Motor neuron (in vitro differentiated cells): ENCODE measurements around the gene ETS1. TPM values are rescaled to one million over a fixed set of nuclear protein-coding genes. Genes with fewer than 3 reads are reported as not detected.

Experiments used
- ATAC-seq, 8 experiments: fragments of 200-7000 bp; cut with Tn5 transposase; replicated peaks in 6 of 8; 2 replicates each; pipeline ENCODE4 v1.8.0; 2021; ENCODE audit warnings: mild to moderate bottlenecking in 8 of 8, moderate library complexity in 8 of 8
- H3K27ac ChIP-seq, 2 donors: fragments of 250-450 bp; sonication (Bioruptor Pico); 2 replicates each; pipeline ENCODE4 v1.9.0; 2021; ENCODE audit warnings: antibody characterized with exemption in 2 of 2, mild to moderate bottlenecking in 2 of 2, moderate library complexity in 1 of 2
- H3K4me1 ChIP-seq, 2 donors: fragments of 250-450 bp; sonication (Bioruptor Pico); replicated peaks in 1 of 2; 2 replicates each; pipeline ENCODE4 v1.6.1; 2021; ENCODE audit warnings: antibody characterized with exemption in 2 of 2, mild to moderate bottlenecking in 2 of 2, moderate library complexity in 1 of 2
- H3K4me3 ChIP-seq, 5 donors: fragments of 250-450 bp; sonication (Bioruptor Pico); 2 replicates each; pipeline ENCODE4 v1.9.0; 2021; ENCODE audit warnings: antibody characterized with exemption in 5 of 5, mild to moderate bottlenecking in 5 of 5, moderate library complexity in 4 of 5
- WGBS, 10 experiments: fragments of 450-650 bp; shearing (Covaris generic); methylation state at CpG; one replicate each; pipeline ENCODE4 v1.0.0; 2022; 5-methylcytosine and 5-hydroxymethylcytosine counted together
- in situ Hi-C, 9 experiments: fragments of 400-800 bp; cut with MboI; loops; one replicate each; pipeline ENCODE4 v1.15.0; 2021; ENCODE audit warnings: low sequenced_read_pairs in 9 of 9, low pct_unique_long_range_greater_than_20kb in 2 of 9; ENCODE audit not compliant: unreplicated experiment in 9 of 9
- total RNA-seq, 8 experiments: library from RNA; unstranded; fragments of 300-600 nt; gene quantifications; 2 replicates each; pipeline versions ENCODE4 v1.2.3 to v1.2.4, GENCODE V29; 2022

ETS1 gene
- total RNA-seq, 8 experiments from 2014 or later, result 0.11 to 18.4 (median 3.4) TPM

- no peak for ATAC-seq
- Histone ChIP-seq H3K4me3 (no peak overlapping the region), H3K27ac (no peak overlapping the region), H3K4me1 (no peaks in the 10 kb centered on the region)
- WGBS, 10 experiments, result 40 to 67% (median 54%) methylated on average over 1 to 2 of the region's 2 CpGs; no CpG with 5 or more reads in 6 of the 10 experiments
- in situ Hi-C loops, result loop anchor here in 1 of 9 experiments (25.0 kb wide), 1 partner anchor 268 kb away; no protein-coding TSS in a partner anchor
Observed at GRCh38 chr11:128569291-128569690, 18.1 kb downstream of the ETS1 start.

GRCh38 chr11:128568166-128568778, 19.1 kb downstream of the ETS1 start:
- 20 to 93% (median 76%) methylated on average over 1 to 9 of the region's 11 CpGs; no CpG with 5 or more reads in 3 of the 10 experiments for WGBS, 10 experiments
- H3K27ac ChIP-seq, result no peak overlapping the region
- in situ Hi-C loops, result loop anchor here in 1 of 9 experiments (25.0 kb wide), 1 partner anchor 269 kb away; no protein-coding TSS in a partner anchor
- no peak overlapping the region for H3K4me3 ChIP-seq
- no peaks in the 10 kb centered on the region for H3K4me1 ChIP-seq
- no peak for ATAC-seq

GRCh38 chr11:128567130-128567529, 20.2 kb downstream of the ETS1 start:
- H3K4me3 ChIP-seq, result no peak overlapping the region
- H3K27ac ChIP-seq, result no peak overlapping the region
- no peak for ATAC-seq
- H3K4me1 ChIP-seq, result no peaks in the 10 kb centered on the region
- in situ Hi-C loops, result loop anchor here in 1 of 9 experiments (25.0 kb wide), 1 partner anchor 270 kb away; no protein-coding TSS in a partner anchor
- WGBS, 10 experiments, result 69 to 100% (median 100%) methylated on average over 1 to 3 of the region's 3 CpGs; no CpG with 5 or more reads in 3 of the 10 experiments

- Histone ChIP-seq H3K27ac (no peak overlapping the region), H3K4me3 (no peak overlapping the region), H3K4me1 (no peaks in the 10 kb centered on the region)
- ATAC-seq, result peak in 1 of 8 experiments; percentile 39
- in situ Hi-C loops, result loop anchor here in 1 of 9 experiments (25.0 kb wide), 1 partner anchor 271 kb away; no protein-coding TSS in a partner anchor
- 14 to 58% (median 35%) methylated on average over 2 to 5 of the region's 5 CpGs; no CpG with 5 or more reads in 2 of the 10 experiments for WGBS, 10 experiments
Observed at GRCh38 chr11:128565881-128566280, 21.5 kb downstream of the ETS1 start.

- no peaks in the 10 kb centered on the region for H3K4me1 ChIP-seq
- in situ Hi-C loops, result loop anchor here in 1 of 9 experiments (25.0 kb wide), 1 partner anchor 273 kb away; no protein-coding TSS in a partner anchor
Observed at GRCh38 chr11:128564642-128565245, 22.6 kb downstream of the ETS1 start.

GRCh38 chr11:128563942-128564641, 23.3 kb downstream of the ETS1 start:
- WGBS, 10 experiments, result 51 to 80% (median 62%) methylated on average over 1 to 7 of the region's 11 CpGs; no CpG with 5 or more reads in 3 of the 10 experiments
- no peak for ATAC-seq
- H3K4me3 ChIP-seq, result no peak overlapping the region
- no peak overlapping the region for H3K27ac ChIP-seq
- in situ Hi-C loops, result loop anchor here in 1 of 9 experiments (25.0 kb wide), 1 partner anchor 273 kb away; no protein-coding TSS in a partner anchor
- no peaks in the 10 kb centered on the region for H3K4me1 ChIP-seq

More at GRCh38 chr11:128564642-128565245, 22.6 kb downstream of the ETS1 start:
- Histone ChIP-seq H3K4me3 (no peak overlapping the region), H3K27ac (no peak overlapping the region)
- ATAC-seq, result no peak
- WGBS, 10 experiments, result 56 to 100% (median 80%) methylated on average over 1 to 3 of the region's 3 CpGs; no CpG with 5 or more reads in 1 of the 10 experiments

- 67 to 90% (median 78%) methylated on average over 1 to 5 of the region's 5 CpGs; no CpG with 5 or more reads in 3 of the 10 experiments for WGBS, 10 experiments
- in situ Hi-C loops, result loop anchor here in 1 of 9 experiments (25.0 kb wide), 1 partner anchor 274 kb away; no protein-coding TSS in a partner anchor
- no peak for ATAC-seq
Observed at GRCh38 chr11:128563308-128563707, 24.1 kb downstream of the ETS1 start.

GRCh38 chr11:128559496-128560103, 27.8 kb downstream of the ETS1 start:
- Histone ChIP-seq H3K27ac (no peak overlapping the region), H3K4me3 (no peak overlapping the region), H3K4me1 (no peaks in the 10 kb centered on the region)
- ATAC-seq, result no peak
- 0 to 86% (median 57%) methylated on average over 1 to 3 of the region's 3 CpGs; no CpG with 5 or more reads in 3 of the 10 experiments for WGBS, 10 experiments
- in situ Hi-C loops, result loop anchor here in 1 of 9 experiments (25.0 kb wide), 1 partner anchor 278 kb away; no protein-coding TSS in a partner anchor

More at GRCh38 chr11:128563308-128563707, 24.1 kb downstream of the ETS1 start:
- no peak overlapping the region for H3K27ac ChIP-seq
- no peaks in the 10 kb centered on the region for H3K4me1 ChIP-seq
- no peak overlapping the region for H3K4me3 ChIP-seq

GRCh38 chr11:128555606-128556005, 31.8 kb downstream of the ETS1 start:
- H3K4me1 ChIP-seq, result peaks cover 0 to 8% of the 10 kb centered on the region in 2 donors
- WGBS, 10 experiments, result 71 to 100% (median 87%) methylated on average over 1 to 2 of the region's 2 CpGs; no CpG with 5 or more reads in 6 of the 10 experiments
- in situ Hi-C loops, result loop anchor here in 1 of 9 experiments (25.0 kb wide), 1 partner anchor 282 kb away; no protein-coding TSS in a partner anchor
- peak in 2 of 8 experiments; percentile 27 to 41 for ATAC-seq
- no peak overlapping the region for H3K27ac ChIP-seq
- H3K4me3 ChIP-seq, result no peak overlapping the region

- WGBS, 10 experiments, result 25 to 89% (median 63%) methylated on average over 1 to 10 of the region's 10 CpGs
- in situ Hi-C loops, result loop anchor here in 1 of 9 experiments (25.0 kb wide), 1 partner anchor 283 kb away; no protein-coding TSS in a partner anchor
- peak in 1 of 8 experiments; percentile 61 for ATAC-seq
- no peak overlapping the region for H3K4me3 ChIP-seq
- H3K27ac ChIP-seq, result no peak overlapping the region
- peaks cover 0 to 13% of the 10 kb centered on the region in 2 donors for H3K4me1 ChIP-seq
Observed at GRCh38 chr11:128553662-128554362, 33.5 kb downstream of the ETS1 start.

GRCh38 chr11:128552783-128553661, 34.3 kb downstream of the ETS1 start:
- in situ Hi-C loops, result loop anchor here in 1 of 9 experiments (25.0 kb wide), 1 partner anchor 284 kb away; no protein-coding TSS in a partner anchor
- 50 to 98% (median 81%) methylated on average over 3 to 12 of the region's 14 CpGs for WGBS, 10 experiments
- ATAC-seq, result peak; percentile 30 to 79 (median 70)
- Histone ChIP-seq H3K27ac (no peak overlapping the region), H3K4me3 (no peak overlapping the region), H3K4me1 (peaks cover 0 to 19% of the 10 kb centered on the region in 2 donors)
